K562 (cell line): ENCODE measurements around the gene TCEANC2.

Source experiments
- ARID2 ChIP-seq: fragments of 450-650 bp; IDR thresholded peaks from 2 replicates; pipeline ENCODE4 v1.6.1; 2017; ENCODE audit warnings: antibody characterized with exemption, mild to moderate bottlenecking
- CTCF ChIP-seq, 3 experiments: IDR thresholded peaks in 2 of 3; conservative IDR thresholded peaks in 1 of 3; 2 replicates each; pipeline ENCODE4 v1.5.1; 2011 to 2012; ENCODE audit warnings: low read length in 3 of 3, mild to moderate bottlenecking in 3 of 3, control low read depth in 2 of 3, improper control_type of control experiment in 1 of 3, inconsistent platforms in 1 of 3, low read depth in 1 of 3, mixed read lengths in 1 of 3, moderate library complexity in 1 of 3; ENCODE audit not compliant: insufficient read depth in 2 of 3
- ESRRA ChIP-seq: fragments of 450-650 bp; IDR thresholded peaks from 2 replicates; pipeline ENCODE4 v1.6.1; 2014; ENCODE audit warnings: low read depth, mild to moderate bottlenecking, moderate library complexity, borderline replicate concordance
- HDAC2 ChIP-seq: fragments of 450-650 bp; IDR thresholded peaks from 2 replicates; pipeline ENCODE4 v1.6.1; 2016; ENCODE audit warnings: mild to moderate bottlenecking
- HDGF ChIP-seq: fragments of 450-650 bp; IDR thresholded peaks from 2 replicates; pipeline ENCODE4 v1.6.1; 2016
- KDM1A ChIP-seq, 2 experiments: fragments of 450-650 bp; IDR thresholded peaks; 2 replicates each; pipeline ENCODE4 v1.6.1; 2016; ENCODE audit warnings: mild to moderate bottlenecking in 2 of 2
- RAD51 ChIP-seq: fragments of 450-650 bp; IDR thresholded peaks from 2 replicates; pipeline ENCODE4 v1.7.1; 2016; ENCODE audit warnings: low read depth, mild to moderate bottlenecking, borderline replicate concordance
- RCOR1 ChIP-seq, 2 experiments: IDR thresholded peaks; 2 replicates each; pipeline ENCODE4 v1.6.1; 2012; ENCODE audit warnings: low read depth in 2 of 2, low read length in 2 of 2, borderline replicate concordance in 1 of 2, improper control_type of control experiment in 1 of 2
- STAT5B ChIP-seq: fragments of 250-450 bp; sonication (Bioruptor Pico); IDR thresholded peaks from 2 replicates; pipeline ENCODE4 v1.8.0; 2021; ENCODE audit warnings: mild to moderate bottlenecking, inconsistent platforms
- TF ChIP-seq, protein P1 (sequence below): fragments of 250-450 bp; sonication (Bioruptor Pico); IDR thresholded peaks from 2 replicates; pipeline ENCODE4 v1.4.0; 2020; ENCODE audit warnings: mild to moderate bottlenecking, moderate library complexity
- TF ChIP-seq, protein P2 (sequence below): IDR thresholded peaks from 3 replicates; pipeline ENCODE4 v1.6.1; 2011; ENCODE audit warnings: borderline replicate concordance, mild to moderate bottlenecking; ENCODE audit not compliant: insufficient read length, insufficient read depth

DNA sequence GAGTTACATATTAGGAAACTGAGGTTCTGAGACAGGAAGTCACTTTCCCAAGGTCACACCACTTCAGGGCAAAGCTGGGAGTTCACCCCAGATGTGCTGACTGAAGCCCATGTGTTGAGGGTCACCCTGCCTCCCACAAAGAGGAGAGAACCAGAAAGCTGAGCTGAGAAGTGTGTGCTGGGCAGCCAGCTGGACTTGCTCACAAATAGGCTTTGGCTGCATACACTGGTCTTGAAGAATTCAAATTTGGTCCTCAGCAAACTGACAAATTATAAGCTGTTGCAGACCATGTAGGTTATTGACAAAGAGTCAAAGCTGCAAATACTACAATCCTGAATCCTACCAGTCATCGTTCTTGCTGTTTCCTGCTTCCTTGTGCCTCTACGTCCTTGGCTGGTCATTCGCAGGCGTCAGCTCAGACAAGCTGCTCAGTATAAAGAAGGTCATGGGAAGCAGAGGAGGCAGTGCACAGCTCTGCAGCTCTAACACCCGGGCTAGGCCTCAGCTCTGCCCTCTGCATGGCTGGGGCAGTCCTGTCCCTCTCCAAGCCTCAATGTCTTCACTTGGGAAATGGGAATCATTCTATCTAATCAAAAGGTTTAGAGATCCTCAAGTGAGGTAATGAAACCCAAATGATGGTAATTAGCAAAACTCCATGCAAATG, 59.4 kb downstream of the TCEANC2 start:
- TF ChIP-seq, protein P1, sequence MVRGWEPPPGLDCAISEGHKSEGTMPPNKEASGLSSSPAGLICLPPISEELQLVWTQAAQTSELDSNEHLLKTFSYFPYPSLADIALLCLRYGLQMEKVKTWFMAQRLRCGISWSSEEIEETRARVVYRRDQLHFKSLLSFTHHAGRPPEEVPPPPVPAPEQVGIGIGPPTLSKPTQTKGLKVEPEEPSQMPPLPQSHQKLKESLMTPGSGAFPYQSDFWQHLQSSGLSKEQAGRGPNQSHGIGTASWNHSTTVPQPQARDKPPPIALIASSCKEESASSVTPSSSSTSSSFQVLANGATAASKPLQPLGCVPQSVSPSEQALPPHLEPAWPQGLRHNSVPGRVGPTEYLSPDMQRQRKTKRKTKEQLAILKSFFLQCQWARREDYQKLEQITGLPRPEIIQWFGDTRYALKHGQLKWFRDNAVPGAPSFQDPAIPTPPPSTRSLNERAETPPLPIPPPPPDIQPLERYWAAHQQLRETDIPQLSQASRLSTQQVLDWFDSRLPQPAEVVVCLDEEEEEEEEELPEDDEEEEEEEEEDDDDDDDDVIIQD (CRISPR knock-in tag): no peak
- no peak for TF ChIP-seq HDAC2
- TF ChIP-seq RAD51: no peak
- TF ChIP-seq STAT5B (CRISPR knock-in tag): no peak
- no peak for TF ChIP-seq HDGF
- no peak for TF ChIP-seq ARID2
- no peak for TF ChIP-seq CTCF (IDR thresholded peaks at IDR 0.05 in 2 of 3, conservative IDR thresholded peaks at IDR 0.05 in 1 of 3; ENCODE audit: insufficient read depth in 2 of 3, low read depth in 1 of 3, low read length in 3 of 3)
- TF ChIP-seq RCOR1 (IDR thresholded peaks at IDR 0.05; ENCODE audit: borderline replicate concordance in 1 of 2, low read depth in 2 of 2, low read length in 2 of 2): no peak
- no peak for TF ChIP-seq KDM1A (IDR thresholded peaks at IDR 0.05)
- TF ChIP-seq, protein P2, sequence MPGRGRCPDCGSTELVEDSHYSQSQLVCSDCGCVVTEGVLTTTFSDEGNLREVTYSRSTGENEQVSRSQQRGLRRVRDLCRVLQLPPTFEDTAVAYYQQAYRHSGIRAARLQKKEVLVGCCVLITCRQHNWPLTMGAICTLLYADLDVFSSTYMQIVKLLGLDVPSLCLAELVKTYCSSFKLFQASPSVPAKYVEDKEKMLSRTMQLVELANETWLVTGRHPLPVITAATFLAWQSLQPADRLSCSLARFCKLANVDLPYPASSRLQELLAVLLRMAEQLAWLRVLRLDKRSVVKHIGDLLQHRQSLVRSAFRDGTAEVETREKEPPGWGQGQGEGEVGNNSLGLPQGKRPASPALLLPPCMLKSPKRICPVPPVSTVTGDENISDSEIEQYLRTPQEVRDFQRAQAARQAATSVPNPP: no peak
- TF ChIP-seq ESRRA: no peak
